Right atrium auricular region (tissue), 2 donors: ENCODE data around the gene P2RY14. TPM values are rescaled to one million over a fixed set of nuclear protein-coding genes. Genes with fewer than 3 reads are reported as not detected.

ENCODE experiments used
- DNase-seq: peaks from one replicate; pipeline ENCODE4 v3.0.0-alpha.2; 2019; ENCODE audit warnings: low spot score
- H3K27ac ChIP-seq, 2 donors: fragments of 200-600 bp; sonication (generic); 1 replicate in 1 of 2; 2 replicates in 1 of 2; pipeline ENCODE4 v1.5.1; 2016 to 2019
- H3K27me3 ChIP-seq, 2 donors: fragments of 200-600 bp; sonication (generic); one replicate each; pipeline versions ENCODE4 v1.5.1 to v1.6.0; 2017 to 2019
- H3K36me3 ChIP-seq: fragments of 200-600 bp; sonication (generic); one replicate; pipeline ENCODE4 v1.5.1; 2016
- H3K4me1 ChIP-seq, 2 donors: fragments of 200-600 bp; sonication (generic); one replicate each; pipeline versions ENCODE4 v1.5.1 to v1.6.0; 2017 to 2019
- H3K4me3 ChIP-seq, 2 donors: fragments of 200-600 bp; sonication (generic); 1 replicate in 1 of 2; 2 replicates in 1 of 2; pipeline ENCODE4 v1.5.1; 2017 to 2019; ENCODE audit warnings: mild to moderate bottlenecking in 1 of 2, moderate library complexity in 1 of 2
- H3K9me3 ChIP-seq, 2 donors: fragments of 200-600 bp; sonication (generic); one replicate each; pipeline ENCODE4 v1.5.1; 2019
- CTCF ChIP-seq, 2 donors: fragments of 200-600 bp; sonication (generic); IDR thresholded peaks; one replicate each; pipeline ENCODE4 v1.5.1; 2019; ENCODE audit warnings: antibody characterized with exemption in 2 of 2
- total RNA-seq, 2 donors: library from RNA; depleted of rRNA; stranded (reverse); fragments of >200 nt; gene quantifications; one replicate each; pipeline ENCODE4 v1.1.0, GENCODE V29; 2016

The P2RY14 gene
- total RNA-seq: 1 to 10 TPM; 1.3 to 3.6 TPM

GRCh38 chr3:151278230-151278629, at the start of gene P2RY14:
Gene P2RY14, minus strand, starts transcription at chr3:151278542. Its CDS starts 64,226 bp downstream, at chr3:151214316.
- peak within 1 kb of the TSS in 1 of 2 donors; percentile 12 for H3K4me3 ChIP-seq
- no peaks in the 10 kb centered on the region for H3K9me3 ChIP-seq
- no peaks in the 10 kb centered on the region for H3K36me3 ChIP-seq
- no peak for DNase-seq
- peak within 1 kb of the TSS in 1 of 2 donors; percentile 5 for H3K27ac ChIP-seq
- TF ChIP-seq CTCF (IDR thresholded peaks at IDR 0.05): no peak
- no peaks in the 10 kb centered on the region for H3K4me1 ChIP-seq
- no peaks in the 10 kb centered on the region for H3K27me3 ChIP-seq

GRCh38 chr3:151327571-151328198, 49.3 kb upstream of the P2RY14 start:
- no peaks in the 10 kb centered on the region for H3K4me1 ChIP-seq
- H3K36me3 ChIP-seq: no peaks in the 10 kb centered on the region
- H3K27ac ChIP-seq: no peak overlapping the region
- no peak overlapping the region for H3K4me3 ChIP-seq
- peak; percentile 51 to 70 for TF ChIP-seq CTCF (IDR thresholded peaks at IDR 0.05)
- no peak for DNase-seq
- H3K9me3 ChIP-seq: no peaks in the 10 kb centered on the region
- H3K27me3 ChIP-seq: no peaks in the 10 kb centered on the region

- no peak for DNase-seq
- H3K36me3 ChIP-seq: no peaks in the 10 kb centered on the region
- no peak for TF ChIP-seq CTCF (IDR thresholded peaks at IDR 0.05)
- no peaks in the 10 kb centered on the region for H3K4me1 ChIP-seq
- H3K27ac ChIP-seq: no peak overlapping the region
- H3K27me3 ChIP-seq: no peaks in the 10 kb centered on the region
- H3K4me3 ChIP-seq: no peak overlapping the region
- H3K9me3 ChIP-seq: no peaks in the 10 kb centered on the region
Observed at GRCh38 chr3:151322511-151322910, 44.2 kb upstream of the P2RY14 start.

- H3K4me3 ChIP-seq: no peak overlapping the region
- H3K9me3 ChIP-seq: no peaks in the 10 kb centered on the region
- H3K27ac ChIP-seq: no peak overlapping the region
- TF ChIP-seq CTCF (IDR thresholded peaks at IDR 0.05): no peak
- H3K27me3 ChIP-seq: no peaks in the 10 kb centered on the region
- no peaks in the 10 kb centered on the region for H3K4me1 ChIP-seq
- DNase-seq: no peak
- no peaks in the 10 kb centered on the region for H3K36me3 ChIP-seq
Observed at GRCh38 chr3:151321526-151321925, 43.2 kb upstream of the P2RY14 start.

GRCh38 chr3:151320131-151320530, 41.8 kb upstream of the P2RY14 start:
- Histone ChIP-seq H3K4me1 (no peaks in the 10 kb centered on the region), H3K4me3 (no peak overlapping the region), H3K36me3 (no peaks in the 10 kb centered on the region), H3K27ac (no peak overlapping the region), H3K9me3 (no peaks in the 10 kb centered on the region), H3K27me3 (no peaks in the 10 kb centered on the region)
- TF ChIP-seq CTCF (IDR thresholded peaks at IDR 0.05): no peak
- no peak for DNase-seq

GRCh38 chr3:151319628-151320027, 41.3 kb upstream of the P2RY14 start:
- H3K4me1 ChIP-seq: no peaks in the 10 kb centered on the region
- TF ChIP-seq CTCF (IDR thresholded peaks at IDR 0.05): no peak
- no peak for DNase-seq
- H3K4me3 ChIP-seq: no peak overlapping the region
- H3K9me3 ChIP-seq: no peaks in the 10 kb centered on the region
- H3K27me3 ChIP-seq: no peaks in the 10 kb centered on the region
- no peaks in the 10 kb centered on the region for H3K36me3 ChIP-seq
- no peak overlapping the region for H3K27ac ChIP-seq
